Activated T-helper 17 cell treated with anti-CD3 and anti-CD28 coated beads, Interleukin-2, amount 50 U/mL, for 72 hours (primary cell): ENCODE data around the gene ITGB4. TPM values are rescaled to one million over a fixed set of nuclear protein-coding genes. Genes with fewer than 3 reads are reported as not detected.
"Not testable (repeated sequence)": the region's sequence is repeated elsewhere in the genome, so short reads cannot be mapped to it uniquely, and the experiment has no call there.

ENCODE experiments used
- ATAC-seq: fragments of 150-1000 bp; cut with Tn5 transposase; replicated peaks from 2 replicates; pipeline ENCODE4 v1.10.0; 2021; ENCODE audit warnings: mild to moderate bottlenecking, moderate library complexity
- H3K27ac Mint-ChIP-seq: one replicate; pipeline ENCODE4 v1.8.0; 2022; ENCODE audit warnings: mixed read lengths
- H3K27me3 Mint-ChIP-seq: one replicate; pipeline ENCODE4 v1.8.0; 2022; ENCODE audit warnings: mixed read lengths
- H3K36me3 Mint-ChIP-seq: one replicate; pipeline ENCODE4 v1.8.0; 2022; ENCODE audit warnings: low read depth, mild to moderate bottlenecking, mixed read lengths
- H3K4me1 Mint-ChIP-seq: one replicate; pipeline ENCODE4 v1.8.0; 2022; ENCODE audit warnings: mixed read lengths
- H3K4me3 Mint-ChIP-seq: one replicate; pipeline ENCODE4 v1.8.0; 2022; ENCODE audit warnings: mild to moderate bottlenecking, mixed read lengths
- H3K9me3 Mint-ChIP-seq: one replicate; pipeline ENCODE4 v1.8.0; 2022; ENCODE audit warnings: mixed read lengths
- total RNA-seq, 2 donors: library from RNA; stranded (reverse); gene quantifications; one replicate each; pipeline ENCODE4 v1.2.3, GENCODE V29; 2022

Gene ITGB4
- total RNA-seq, 2 donors from 2014 or later: 0.54 to 1.2 TPM

GRCh38 chr17:75773121-75773807 lies 52.0 kb downstream of the ITGB4 start:
- ATAC-seq: no peak
- no peaks in the 10 kb centered on the region for H3K9me3 Mint-ChIP-seq
- no peak overlapping the region for H3K27ac Mint-ChIP-seq
- no peak overlapping the region for H3K4me3 Mint-ChIP-seq
- H3K27me3 Mint-ChIP-seq: no peaks in the 10 kb centered on the region
- peaks cover 36% of the 10 kb centered on the region for H3K36me3 Mint-ChIP-seq
- peaks cover 18% of the 10 kb centered on the region for H3K4me1 Mint-ChIP-seq

GRCh38 chr17:75773808-75774470 lies 52.7 kb downstream of the ITGB4 start:
- peaks cover 43% of the 10 kb centered on the region for H3K36me3 Mint-ChIP-seq

GRCh38 chr17:75774471-75774990 lies 53.3 kb downstream of the ITGB4 start:
- Mint-ChIP-seq H3K27ac (peak overlapping the region; percentile 43), H3K36me3 (peaks cover 49% of the 10 kb centered on the region), H3K4me1 (peaks cover 20% of the 10 kb centered on the region), H3K27me3 (no peaks in the 10 kb centered on the region), H3K4me3 (no peak overlapping the region), H3K9me3 (no peaks in the 10 kb centered on the region)
- no peak for ATAC-seq

More at GRCh38 chr17:75773808-75774470, 52.7 kb downstream of the ITGB4 start:
- Mint-ChIP-seq H3K4me3 (no peak overlapping the region), H3K9me3 (no peaks in the 10 kb centered on the region), H3K4me1 (peaks cover 18% of the 10 kb centered on the region), H3K27me3 (no peaks in the 10 kb centered on the region), H3K27ac (peak overlapping the region; percentile 43)
- no peak for ATAC-seq

GRCh38 chr17:75774991-75775668 lies 53.9 kb downstream of the ITGB4 start:
- H3K27me3 Mint-ChIP-seq: no peaks in the 10 kb centered on the region

GRCh38 chr17:75776386-75777295 lies 55.4 kb downstream of the ITGB4 start:
- peaks cover 53% of the 10 kb centered on the region for H3K36me3 Mint-ChIP-seq
- H3K9me3 Mint-ChIP-seq: no peaks in the 10 kb centered on the region
- no peaks in the 10 kb centered on the region for H3K27me3 Mint-ChIP-seq
- H3K4me1 Mint-ChIP-seq: peaks cover 26% of the 10 kb centered on the region
- H3K4me3 Mint-ChIP-seq: peak overlapping the region; percentile 82
- peak overlapping the region; percentile 93 for H3K27ac Mint-ChIP-seq
- ATAC-seq: no peak

More at GRCh38 chr17:75774991-75775668, 53.9 kb downstream of the ITGB4 start:
- Mint-ChIP-seq H3K27ac (peak overlapping the region; percentile 93), H3K4me3 (peak overlapping the region; percentile 82), H3K36me3 (peaks cover 53% of the 10 kb centered on the region), H3K4me1 (peaks cover 26% of the 10 kb centered on the region), H3K9me3 (no peaks in the 10 kb centered on the region)
- ATAC-seq: no peak

- H3K4me3 Mint-ChIP-seq: peak overlapping the region; percentile 82
- no peak for ATAC-seq
- H3K27me3 Mint-ChIP-seq: no peaks in the 10 kb centered on the region
- peak overlapping the region; percentile 93 for H3K27ac Mint-ChIP-seq
- no peaks in the 10 kb centered on the region for H3K9me3 Mint-ChIP-seq
- H3K36me3 Mint-ChIP-seq: peaks cover 53% of the 10 kb centered on the region
- H3K4me1 Mint-ChIP-seq: peaks cover 26% of the 10 kb centered on the region
Measured at GRCh38 chr17:75777296-75777922, 56.1 kb downstream of the ITGB4 start.

- peaks cover 59% of the 10 kb centered on the region for H3K36me3 Mint-ChIP-seq
- not testable (repeated sequence) for H3K9me3 Mint-ChIP-seq, ATAC-seq, H3K27me3 Mint-ChIP-seq
- peak overlapping the region; percentile 82 for H3K4me3 Mint-ChIP-seq
- H3K27ac Mint-ChIP-seq: peak overlapping the region; percentile 93
- peaks cover 32% of the 10 kb centered on the region for H3K4me1 Mint-ChIP-seq
Measured at GRCh38 chr17:75778066-75778860, 57.0 kb downstream of the ITGB4 start.

- ATAC-seq: peak; percentile 0
Measured at GRCh38 chr17:75778861-75779249, 57.6 kb downstream of the ITGB4 start.

GRCh38 chr17:75779250-75779986 lies 58.2 kb downstream of the ITGB4 start:
- Mint-ChIP-seq H3K4me1 (peaks cover 33% of the 10 kb centered on the region), H3K36me3 (peaks cover 57% of the 10 kb centered on the region), H3K27ac (peak overlapping the region; percentile 98), H3K9me3 (no peaks in the 10 kb centered on the region), H3K27me3 (no peaks in the 10 kb centered on the region), H3K4me3 (peak overlapping the region; percentile 82)
- ATAC-seq: peak; percentile 75

More at GRCh38 chr17:75778861-75779249, 57.6 kb downstream of the ITGB4 start:
- Mint-ChIP-seq H3K4me3 (peak overlapping the region; percentile 82), H3K9me3 (no peaks in the 10 kb centered on the region), H3K4me1 (peaks cover 33% of the 10 kb centered on the region), H3K36me3 (peaks cover 59% of the 10 kb centered on the region), H3K27ac (peak overlapping the region; percentile 93), H3K27me3 (no peaks in the 10 kb centered on the region)

GRCh38 chr17:75779987-75780889 lies 59.0 kb downstream of the ITGB4 start:
- peak overlapping the region; percentile 82 for H3K4me3 Mint-ChIP-seq
- no peaks in the 10 kb centered on the region for H3K9me3 Mint-ChIP-seq
- no peak for ATAC-seq
- H3K27ac Mint-ChIP-seq: peak overlapping the region; percentile 98
- peaks cover 60% of the 10 kb centered on the region for H3K36me3 Mint-ChIP-seq
- peaks cover 33% of the 10 kb centered on the region for H3K4me1 Mint-ChIP-seq
- no peaks in the 10 kb centered on the region for H3K27me3 Mint-ChIP-seq

GRCh38 chr17:75783069-75783783 lies 62.0 kb downstream of the ITGB4 start:
- peak overlapping the region; percentile 88 for H3K4me3 Mint-ChIP-seq
- H3K27ac Mint-ChIP-seq: peak overlapping the region; percentile 98
- H3K9me3 Mint-ChIP-seq: no peaks in the 10 kb centered on the region
- peak; percentile 19 for ATAC-seq
- H3K36me3 Mint-ChIP-seq: peaks cover 49% of the 10 kb centered on the region
- no peaks in the 10 kb centered on the region for H3K27me3 Mint-ChIP-seq
- H3K4me1 Mint-ChIP-seq: peaks cover 25% of the 10 kb centered on the region
